HepG2 (cell line): ENCODE results near the gene PROCR. TPM values are rescaled to one million over a fixed set of nuclear protein-coding genes. Genes with fewer than 3 reads are reported as not detected.

Source experiments
- ADNP ChIP-seq: sonication (generic); formaldehyde crosslinking; IDR thresholded peaks from 2 replicates; pipeline ENCODE4 v1.4.0; 2020; ENCODE audit warnings: missing genetic modification reagents
- ATF5 ChIP-seq: sonication (generic); formaldehyde crosslinking; IDR thresholded peaks from 2 replicates; pipeline ENCODE4 v1.4.0; 2020; ENCODE audit warnings: mild to moderate bottlenecking, low read depth, missing genetic modification reagents
- CEBPB ChIP-seq: IDR thresholded peaks from 2 replicates; pipeline ENCODE4 v1.6.1; 2011; ENCODE audit warnings: low read depth, low read length, improper control_type of control experiment, borderline replicate concordance
- CENPT ChIP-seq: sonication (generic); formaldehyde crosslinking; IDR thresholded peaks from 2 replicates; pipeline ENCODE4 v1.8.0; 2022; ENCODE audit warnings: low read depth, mild to moderate bottlenecking, moderate library complexity, missing genetic modification reagents
- EHMT2 ChIP-seq: fragments of 200-600 bp; sonication (generic); IDR thresholded peaks from 2 replicates; pipeline ENCODE4 v1.7.0; 2017; ENCODE audit warnings: antibody characterized with exemption, low read depth, low read length, borderline replicate concordance
- KAT7 ChIP-seq: IDR thresholded peaks from 2 replicates; pipeline ENCODE4 v1.6.1; 2018; ENCODE audit warnings: borderline replicate concordance, missing compliant biosample characterization
- MAZ ChIP-seq, 2 experiments: sonication (generic) in 1 of 2; formaldehyde crosslinking in 1 of 2; IDR thresholded peaks; 2 replicates each; pipeline versions ENCODE4 v1.5.0 to v1.6.1; 2012 to 2020; ENCODE audit warnings: low read depth in 2 of 2, mild to moderate bottlenecking in 2 of 2, borderline replicate concordance in 1 of 2, improper control_type of control experiment in 1 of 2, low read length in 1 of 2, missing genetic modification reagents in 1 of 2, moderate library complexity in 1 of 2
- MBD4 ChIP-seq: IDR thresholded peaks from 2 replicates; pipeline ENCODE4 v1.6.1; 2012; ENCODE audit warnings: low read length, inconsistent platforms, borderline replicate concordance
- NFATC3 ChIP-seq: sonication (generic); formaldehyde crosslinking; IDR thresholded peaks from 2 replicates; pipeline ENCODE4 v1.5.1; 2020; ENCODE audit warnings: mild to moderate bottlenecking, missing genetic modification reagents
- NR2F1 ChIP-seq, 2 experiments: fragments of 450-650 bp in 1 of 2; formaldehyde crosslinking in 1 of 2; IDR thresholded peaks; 2 replicates each; pipeline versions ENCODE4 v1.5.0 to v1.6.1; 2016 to 2020; ENCODE audit warnings: mild to moderate bottlenecking in 1 of 2, missing compliant biosample characterization in 1 of 2, missing genetic modification reagents in 1 of 2, moderate library complexity in 1 of 2
- PHF8 ChIP-seq: sonication (generic); formaldehyde crosslinking; IDR thresholded peaks from 2 replicates; pipeline ENCODE4 v1.5.0; 2020; ENCODE audit warnings: missing genetic modification reagents
- SIX1 ChIP-seq: sonication (generic); formaldehyde crosslinking; IDR thresholded peaks from 2 replicates; pipeline ENCODE4 v1.4.0; 2020; ENCODE audit warnings: missing genetic modification reagents, borderline replicate concordance
- SMAD9 ChIP-seq: sonication (generic); formaldehyde crosslinking; IDR thresholded peaks from 2 replicates; pipeline ENCODE4 v1.5.1; 2020; ENCODE audit warnings: mild to moderate bottlenecking, missing genetic modification reagents
- SNAPC2 ChIP-seq: sonication (generic); formaldehyde crosslinking; IDR thresholded peaks from 2 replicates; pipeline ENCODE4 v1.8.1; 2022; ENCODE audit warnings: mild to moderate bottlenecking, missing genetic modification reagents
- YEATS2 ChIP-seq: sonication (generic); formaldehyde crosslinking; IDR thresholded peaks from 2 replicates; pipeline ENCODE4 v1.4.0; 2020; ENCODE audit warnings: missing genetic modification reagents, borderline replicate concordance
- ZFP37 ChIP-seq: sonication (generic); formaldehyde crosslinking; IDR thresholded peaks from 2 replicates; pipeline ENCODE4 v1.4.0; 2020; ENCODE audit warnings: missing genetic modification reagents, borderline replicate concordance
- ZMYM2 ChIP-seq: sonication (generic); formaldehyde crosslinking; IDR thresholded peaks from 2 replicates; pipeline ENCODE4 v1.8.0; 2022; ENCODE audit warnings: mild to moderate bottlenecking, missing genetic modification reagents
- ZNF329 ChIP-seq: sonication (generic); formaldehyde crosslinking; IDR thresholded peaks from 2 replicates; pipeline ENCODE4 v1.9.0; 2021; ENCODE audit warnings: low read depth, mild to moderate bottlenecking, missing genetic modification reagents
- ZNF337 ChIP-seq: sonication (generic); formaldehyde crosslinking; IDR thresholded peaks from 2 replicates; pipeline ENCODE4 v1.5.1; 2020; ENCODE audit warnings: missing genetic modification reagents, low read depth, mild to moderate bottlenecking, borderline replicate concordance
- ZNF781 ChIP-seq: sonication (generic); formaldehyde crosslinking; IDR thresholded peaks from 2 replicates; pipeline ENCODE4 v1.5.1; 2020; ENCODE audit warnings: borderline replicate concordance, mild to moderate bottlenecking, missing genetic modification reagents; ENCODE audit errors: not compliant biosample characterization
- ZNF879 ChIP-seq: sonication (generic); formaldehyde crosslinking; IDR thresholded peaks from 2 replicates; pipeline ENCODE4 v1.8.1; 2023; ENCODE audit warnings: missing genetic modification reagents
- polyA plus RNA-seq, 8 experiments: library from polyadenylated mRNA; depleted of rRNA in 3 of 8; stranded (reverse) in 7 of 8; unstranded in 1 of 8; fragments of >200 nt; fragmentation: Illumina TruSeq in 4 of 8; extraction: Trizol in 4 of 8; gene quantifications; 2 replicates each; pipeline versions ENCODE4 v1.2.1 to v1.2.3, GENCODE V29; 2011 to 2016; ENCODE audit warnings: low read depth in 4 of 8, missing spikeins in 1 of 8, mixed read lengths in 1 of 8; ENCODE audit not compliant: insufficient read depth in 1 of 8
- total RNA-seq, 5 experiments: library from RNA; depleted of rRNA; stranded (reverse); fragments of >200 nt; fragmentation: Illumina TruSeq; extraction: Trizol; gene quantifications; 2 replicates each; pipeline ENCODE4 v1.2.3, GENCODE V29; 2016; ENCODE audit warnings: low read depth in 1 of 5
- TF ChIP-seq, protein P1 (sequence below): sonication (generic); formaldehyde crosslinking; IDR thresholded peaks from 2 replicates; pipeline ENCODE4 v1.9.0; 2021; ENCODE audit warnings: mild to moderate bottlenecking, missing genetic modification reagents

Gene PROCR
- total and polyA plus RNA-seq, 2 of the 13 experiments (the other 11 are each of a cell fraction or from before 2014, with no cell fraction given), result 1.4 to 1.7 TPM

- TF ChIP-seq CENPT, result peak; percentile 75; the same call in 1 of the 2 replicates
- no peak for TF ChIP-seq SMAD9 (CRISPR knock-in tag)
- no peak for TF ChIP-seq MBD4
- peak; percentile 96 for TF ChIP-seq PHF8
- peak; percentile 88 for TF ChIP-seq YEATS2 (CRISPR knock-in tag)
- TF ChIP-seq ZNF781 (CRISPR knock-in tag), result no peak
- TF ChIP-seq, protein P1, sequence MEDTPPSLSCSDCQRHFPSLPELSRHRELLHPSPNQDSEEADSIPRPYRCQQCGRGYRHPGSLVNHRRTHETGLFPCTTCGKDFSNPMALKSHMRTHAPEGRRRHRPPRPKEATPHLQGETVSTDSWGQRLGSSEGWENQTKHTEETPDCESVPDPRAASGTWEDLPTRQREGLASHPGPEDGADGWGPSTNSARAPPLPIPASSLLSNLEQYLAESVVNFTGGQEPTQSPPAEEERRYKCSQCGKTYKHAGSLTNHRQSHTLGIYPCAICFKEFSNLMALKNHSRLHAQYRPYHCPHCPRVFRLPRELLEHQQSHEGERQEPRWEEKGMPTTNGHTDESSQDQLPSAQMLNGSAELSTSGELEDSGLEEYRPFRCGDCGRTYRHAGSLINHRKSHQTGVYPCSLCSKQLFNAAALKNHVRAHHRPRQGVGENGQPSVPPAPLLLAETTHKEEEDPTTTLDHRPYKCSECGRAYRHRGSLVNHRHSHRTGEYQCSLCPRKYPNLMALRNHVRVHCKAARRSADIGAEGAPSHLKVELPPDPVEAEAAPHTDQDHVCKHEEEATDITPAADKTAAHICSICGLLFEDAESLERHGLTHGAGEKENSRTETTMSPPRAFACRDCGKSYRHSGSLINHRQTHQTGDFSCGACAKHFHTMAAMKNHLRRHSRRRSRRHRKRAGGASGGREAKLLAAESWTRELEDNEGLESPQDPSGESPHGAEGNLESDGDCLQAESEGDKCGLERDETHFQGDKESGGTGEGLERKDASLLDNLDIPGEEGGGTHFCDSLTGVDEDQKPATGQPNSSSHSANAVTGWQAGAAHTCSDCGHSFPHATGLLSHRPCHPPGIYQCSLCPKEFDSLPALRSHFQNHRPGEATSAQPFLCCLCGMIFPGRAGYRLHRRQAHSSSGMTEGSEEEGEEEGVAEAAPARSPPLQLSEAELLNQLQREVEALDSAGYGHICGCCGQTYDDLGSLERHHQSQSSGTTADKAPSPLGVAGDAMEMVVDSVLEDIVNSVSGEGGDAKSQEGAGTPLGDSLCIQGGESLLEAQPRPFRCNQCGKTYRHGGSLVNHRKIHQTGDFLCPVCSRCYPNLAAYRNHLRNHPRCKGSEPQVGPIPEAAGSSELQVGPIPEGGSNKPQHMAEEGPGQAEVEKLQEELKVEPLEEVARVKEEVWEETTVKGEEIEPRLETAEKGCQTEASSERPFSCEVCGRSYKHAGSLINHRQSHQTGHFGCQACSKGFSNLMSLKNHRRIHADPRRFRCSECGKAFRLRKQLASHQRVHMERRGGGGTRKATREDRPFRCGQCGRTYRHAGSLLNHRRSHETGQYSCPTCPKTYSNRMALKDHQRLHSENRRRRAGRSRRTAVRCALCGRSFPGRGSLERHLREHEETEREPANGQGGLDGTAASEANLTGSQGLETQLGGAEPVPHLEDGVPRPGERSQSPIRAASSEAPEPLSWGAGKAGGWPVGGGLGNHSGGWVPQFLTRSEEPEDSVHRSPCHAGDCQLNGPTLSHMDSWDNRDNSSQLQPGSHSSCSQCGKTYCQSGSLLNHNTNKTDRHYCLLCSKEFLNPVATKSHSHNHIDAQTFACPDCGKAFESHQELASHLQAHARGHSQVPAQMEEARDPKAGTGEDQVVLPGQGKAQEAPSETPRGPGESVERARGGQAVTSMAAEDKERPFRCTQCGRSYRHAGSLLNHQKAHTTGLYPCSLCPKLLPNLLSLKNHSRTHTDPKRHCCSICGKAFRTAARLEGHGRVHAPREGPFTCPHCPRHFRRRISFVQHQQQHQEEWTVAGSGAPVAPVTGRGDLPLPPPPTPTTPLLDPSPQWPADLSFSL (CRISPR knock-in tag), result no peak
- no peak for TF ChIP-seq NFATC3 (CRISPR knock-in tag)
- no peak for TF ChIP-seq CEBPB
- peak; percentile 69; the same call in 1 of the 2 replicates for TF ChIP-seq MAZ (IDR thresholded peaks at IDR 0.05; ENCODE audit: borderline replicate concordance, low read depth, low read length)
- TF ChIP-seq MAZ (CRISPR knock-in tag; IDR thresholded peaks at IDR 0.05; ENCODE audit: low read depth), result peak; percentile 73
- no peak for TF ChIP-seq SIX1
- 0 out of 2 replicates have a peak, but pooled peaks have one; percentile 72 for TF ChIP-seq ATF5 (CRISPR knock-in tag)
- TF ChIP-seq NR2F1 (CRISPR knock-in tag; IDR thresholded peaks at IDR 0.05), result 0 out of 4 replicates have a peak, but pooled peaks of 1 of the 2 experiments have one; percentile 8
- TF ChIP-seq ZNF329 (CRISPR knock-in tag), result 0 out of 2 replicates have a peak, but pooled peaks have one; percentile 56
- TF ChIP-seq ZNF879, result peak; percentile 98
- TF ChIP-seq EHMT2, result no peak; the same call in 1 of the 2 replicates
- 0 out of 2 replicates have a peak, but pooled peaks have one; percentile 51 for TF ChIP-seq KAT7 (CRISPR knock-in tag)
- TF ChIP-seq SNAPC2, result 0 out of 2 replicates have a peak, but pooled peaks have one; percentile 77
- no peak; the same call in 1 of the 2 replicates for TF ChIP-seq ZNF337
- no peak for TF ChIP-seq ADNP (CRISPR knock-in tag)
- peak; percentile 56; the same call in 1 of the 2 replicates for TF ChIP-seq ZMYM2 (CRISPR knock-in tag)
- 0 out of 2 replicates have a peak, but pooled peaks have one; percentile 73 for TF ChIP-seq ZFP37
These were observed 2.8 kb downstream of the PROCR start (continued) for GRCh38 chr20:35174458-35175216.
